D721Med (cell line): ENCODE data around the gene POPDC2.

ENCODE experiments used
- DNase-seq: peaks from one replicate; pipeline ENCODE4 v3.0.0; 2011; ENCODE audit warnings: low spot score; ENCODE audit not compliant: insufficient read length
- FAIRE-seq: peaks from 2 replicates; lab custom pipeline; 2011; peaks lifted over from hg19 to GRCh38; lab: Jason Lieb, UNC
- CTCF ChIP-seq: IDR thresholded peaks from 2 replicates; pipeline ENCODE4 v1.5.1; 2012; ENCODE audit warnings: mild to moderate bottlenecking, control low read depth; ENCODE audit not compliant: insufficient read depth; ENCODE audit errors: missing control alignments

Gene POPDC2

DNA sequence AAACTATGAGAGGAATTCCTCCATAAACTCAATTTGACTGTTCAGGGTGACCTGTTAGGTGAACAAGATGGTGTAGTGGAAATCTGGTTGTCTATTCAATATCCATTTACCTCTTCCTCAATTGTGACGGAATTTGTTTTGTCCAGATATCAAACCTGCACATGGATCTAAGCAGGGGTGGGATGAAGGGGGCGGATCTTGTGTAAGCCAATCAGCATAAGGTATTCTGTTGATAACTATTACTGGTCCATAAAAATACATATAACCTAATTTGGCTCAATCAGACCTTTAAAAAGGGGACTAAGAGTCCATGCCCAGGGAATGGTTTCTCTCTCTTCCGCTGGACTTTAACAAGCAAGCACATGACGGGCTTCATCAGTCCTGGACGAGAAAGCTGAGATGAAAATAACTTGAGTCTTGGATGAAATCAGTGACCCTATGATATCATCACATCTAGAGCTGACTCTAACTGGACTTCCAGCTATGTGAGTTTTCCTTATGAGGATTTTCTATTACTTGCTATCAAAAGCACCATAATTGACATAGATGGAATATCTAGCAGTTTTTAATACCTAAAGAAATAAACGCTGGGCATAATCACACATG lies 5.7 kb upstream of the POPDC2 start:
- DNase-seq (no peak), FAIRE-seq (no peak)
- TF ChIP-seq CTCF: no peak

DNA sequence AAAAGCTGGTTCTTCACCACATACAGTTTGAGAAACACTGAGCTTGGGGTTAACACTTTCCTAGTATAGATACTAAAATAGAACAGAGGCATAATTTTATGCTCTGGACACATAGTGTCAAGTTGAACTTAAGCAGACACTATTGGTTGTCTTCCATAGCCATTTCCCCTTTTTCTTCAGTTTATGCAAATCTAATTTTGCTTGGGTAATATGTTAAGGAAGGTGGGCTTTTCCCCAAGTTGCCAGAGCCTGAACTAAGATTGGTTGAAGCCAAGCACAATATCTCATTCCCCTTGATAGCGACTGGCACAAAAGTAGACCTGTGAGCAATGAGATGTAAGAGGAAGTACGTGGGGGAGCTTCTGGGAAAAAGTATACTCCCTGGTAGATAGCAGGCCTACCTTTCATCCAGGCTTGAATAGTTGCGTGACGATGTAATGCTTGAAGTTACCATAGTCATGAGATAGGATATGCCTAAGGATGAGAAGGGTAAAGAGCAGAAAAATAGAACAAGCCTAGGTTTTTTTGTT lies 4.5 kb upstream of the POPDC2 start:
- FAIRE-seq: no peak
- TF ChIP-seq CTCF: no peak
- DNase-seq: no peak

GRCh38 chr3:119664370-119664769 lies 4.0 kb upstream of the POPDC2 start:
- no peak for TF ChIP-seq CTCF
- FAIRE-seq (no peak), DNase-seq (no peak)

GRCh38 chr3:119663885-119664284 lies 3.5 kb upstream of the POPDC2 start:
- no peak for TF ChIP-seq CTCF
- no peak for FAIRE-seq
- no peak for DNase-seq

- TF ChIP-seq CTCF: no peak
- FAIRE-seq: no peak
- no peak for DNase-seq
Observed at GRCh38 chr3:119662604-119663373, 2.4 kb upstream of the POPDC2 start.

- DNase-seq (no peak), FAIRE-seq (no peak)
- no peak for TF ChIP-seq CTCF
Observed at GRCh38 chr3:119659606-119660291, 640 bp downstream of the POPDC2 start.
